Motor neuron (in vitro differentiated cells): ENCODE results near the gene MAPK12. TPM values are rescaled to one million over a fixed set of nuclear protein-coding genes. Genes with fewer than 3 reads are reported as not detected.

Experiments used
- ATAC-seq, 8 experiments: fragments of 200-7000 bp; cut with Tn5 transposase; replicated peaks in 6 of 8; 2 replicates each; pipeline ENCODE4 v1.8.0; 2021; ENCODE audit warnings: mild to moderate bottlenecking in 8 of 8, moderate library complexity in 8 of 8
- H3K27ac ChIP-seq, 2 donors: fragments of 250-450 bp; sonication (Bioruptor Pico); 2 replicates each; pipeline ENCODE4 v1.9.0; 2021; ENCODE audit warnings: antibody characterized with exemption in 2 of 2, mild to moderate bottlenecking in 2 of 2, moderate library complexity in 1 of 2
- H3K4me1 ChIP-seq, 2 donors: fragments of 250-450 bp; sonication (Bioruptor Pico); replicated peaks in 1 of 2; 2 replicates each; pipeline ENCODE4 v1.6.1; 2021; ENCODE audit warnings: antibody characterized with exemption in 2 of 2, mild to moderate bottlenecking in 2 of 2, moderate library complexity in 1 of 2
- H3K4me3 ChIP-seq, 5 donors: fragments of 250-450 bp; sonication (Bioruptor Pico); 2 replicates each; pipeline ENCODE4 v1.9.0; 2021; ENCODE audit warnings: antibody characterized with exemption in 5 of 5, mild to moderate bottlenecking in 5 of 5, moderate library complexity in 4 of 5
- WGBS, 10 experiments: fragments of 450-650 bp; shearing (Covaris generic); methylation state at CpG; one replicate each; pipeline ENCODE4 v1.0.0; 2022; 5-methylcytosine and 5-hydroxymethylcytosine counted together
- in situ Hi-C, 9 experiments: fragments of 400-800 bp; cut with MboI; loops; one replicate each; pipeline ENCODE4 v1.15.0; 2021; ENCODE audit warnings: low sequenced_read_pairs in 9 of 9, low pct_unique_long_range_greater_than_20kb in 2 of 9; ENCODE audit not compliant: unreplicated experiment in 9 of 9
- total RNA-seq, 8 experiments: library from RNA; unstranded; fragments of 300-600 nt; gene quantifications; 2 replicates each; pipeline versions ENCODE4 v1.2.3 to v1.2.4, GENCODE V29; 2022

The MAPK12 gene
- total RNA-seq, 8 experiments from 2014 or later, result 8.8 to 34.7 (median 22.7) TPM

DNA sequence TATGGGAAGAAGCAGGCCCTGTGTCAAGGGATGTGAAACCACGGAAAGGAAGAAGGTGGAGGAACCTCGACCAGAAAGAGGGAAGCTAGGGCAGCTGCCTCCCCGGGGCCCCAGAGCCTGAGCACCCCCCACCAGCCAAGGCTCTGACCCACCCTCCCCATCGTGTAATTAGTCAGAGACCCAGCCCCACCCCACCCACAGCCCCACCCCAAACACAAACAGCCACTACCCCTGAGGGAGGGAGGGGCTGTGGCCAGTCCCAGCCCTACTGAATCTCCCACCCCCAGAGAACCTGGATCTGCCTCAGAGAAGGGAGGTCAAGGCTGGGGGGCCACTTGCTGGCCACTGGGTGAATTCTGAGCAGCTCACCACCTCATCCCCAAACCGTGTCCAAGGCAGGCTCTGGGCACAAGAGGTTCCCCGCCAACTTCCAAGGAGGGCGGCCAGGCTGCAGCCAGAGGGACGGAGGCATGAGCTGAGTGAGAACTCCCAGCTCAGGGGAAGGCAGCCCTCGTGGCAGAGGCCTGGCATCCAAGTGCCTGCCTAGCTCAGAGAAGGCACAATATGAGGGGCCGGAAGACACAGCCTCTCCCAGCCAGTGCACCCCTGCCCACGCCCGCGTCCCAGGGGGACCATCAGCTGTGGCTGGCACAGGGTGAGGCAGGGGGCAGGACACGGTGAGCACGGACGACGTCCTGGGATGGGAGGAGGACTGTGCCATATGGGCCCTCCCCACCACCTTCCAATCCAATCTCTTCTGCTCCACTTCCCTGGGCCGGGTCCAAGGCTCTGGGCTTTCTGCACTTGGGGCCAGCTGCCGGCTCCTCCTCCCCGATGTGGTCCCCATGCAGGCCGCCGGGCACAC lies 43.3 kb upstream of the MAPK12 start:
- Histone ChIP-seq H3K27ac (no peak overlapping the region), H3K4me1 (peaks cover 76 to 77% of the 10 kb centered on the region in 2 donors), H3K4me3 (peak overlapping the region in 2 of 5 donors; percentile 74 to 82)
- in situ Hi-C loops, result no loop called here
- 23 to 90% (median 90%) methylated on average over 2 to 15 of the region's 22 CpGs; no CpG with 5 or more reads in 7 of the 10 experiments for WGBS, 10 experiments
- peak in 3 of 8 experiments; percentile 0 to 3 (median 3) for ATAC-seq

DNA sequence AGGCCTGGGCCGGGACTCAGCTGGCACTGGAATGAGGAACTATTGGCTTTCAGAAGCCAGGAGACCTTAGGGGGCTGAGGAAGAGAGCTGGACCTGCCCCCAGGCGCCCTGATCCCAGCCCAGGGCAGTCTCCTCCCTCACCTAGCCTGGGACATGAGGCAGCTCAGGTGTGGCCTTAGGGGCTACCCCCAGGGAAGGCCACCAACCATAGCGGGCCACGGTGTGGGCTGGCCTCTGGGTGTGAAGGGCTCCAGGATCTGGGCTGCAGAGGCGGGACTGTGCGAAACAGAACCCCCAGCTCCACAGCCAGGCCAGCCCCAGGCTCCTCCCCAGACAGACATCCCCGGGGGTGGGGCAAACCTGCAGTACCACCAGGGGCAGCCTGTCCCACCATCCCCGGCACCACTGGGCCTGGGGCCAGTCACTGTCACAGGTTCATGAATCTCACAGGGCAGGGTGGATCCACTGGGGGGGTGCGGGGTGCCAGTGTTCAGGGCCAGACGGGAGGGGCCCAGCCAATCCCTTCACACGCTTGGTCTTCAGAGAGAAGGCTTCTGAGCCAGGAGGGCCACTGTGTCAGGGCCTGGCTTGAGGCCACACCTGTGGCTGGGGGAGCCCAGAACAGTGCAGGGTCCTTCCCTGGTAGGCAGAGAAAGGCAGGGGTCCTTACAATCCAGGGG lies 42.5 kb upstream of the MAPK12 start:
- Histone ChIP-seq H3K4me1 (peaks cover 76 to 77% of the 10 kb centered on the region in 2 donors), H3K27ac (no peak overlapping the region), H3K4me3 (no peak overlapping the region)
- in situ Hi-C loops, result no loop called here
- WGBS, 10 experiments, result 0 to 40% methylated on average over 1 of the region's 11 CpGs; no CpG with 5 or more reads in 8 of the 10 experiments
- peak in 2 of 8 experiments; percentile 1 to 10 for ATAC-seq

DNA sequence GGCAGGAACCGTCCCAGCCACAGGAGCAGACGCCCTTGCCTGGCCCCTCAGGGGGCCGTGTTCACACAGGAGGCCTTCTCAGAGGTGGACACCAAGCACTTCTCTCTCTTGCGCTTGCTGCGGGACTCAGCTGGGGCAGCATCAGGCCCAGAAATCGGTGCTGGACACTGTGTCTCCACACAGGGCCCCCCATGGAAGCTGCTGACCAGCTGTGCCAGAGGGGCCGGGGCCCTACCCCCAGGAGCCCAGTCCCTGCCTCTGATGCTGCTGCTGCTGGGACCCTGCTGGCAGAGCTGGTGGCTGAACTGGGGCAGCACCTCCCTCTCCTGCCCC lies 42.0 kb upstream of the MAPK12 start:
- peaks cover 75 to 76% of the 10 kb centered on the region in 2 donors for H3K4me1 ChIP-seq
- no peak overlapping the region for H3K4me3 ChIP-seq

DNA sequence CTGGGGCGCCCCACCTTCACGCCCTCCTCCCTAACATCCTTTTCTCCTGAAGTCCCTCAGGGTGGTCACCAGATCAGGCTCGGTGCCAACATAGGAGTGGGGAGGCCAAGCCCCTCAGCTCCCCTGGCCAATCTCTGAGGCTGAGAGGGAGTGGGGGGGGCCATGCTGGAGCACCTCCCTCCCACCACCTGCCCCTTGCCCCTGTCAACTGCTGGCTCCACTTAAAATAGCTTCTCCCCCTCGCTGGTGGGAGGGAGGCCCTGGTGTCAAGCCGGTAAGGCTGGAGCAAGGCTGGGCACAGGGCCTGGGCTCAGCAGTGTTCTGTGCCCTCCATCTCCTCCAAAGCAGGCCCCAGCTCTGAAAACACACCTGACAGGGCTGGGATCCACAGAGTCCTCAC lies 41.1 kb upstream of the MAPK12 start:
- Histone ChIP-seq H3K27ac (no peak overlapping the region), H3K4me1 (peaks cover 67 to 69% of the 10 kb centered on the region in 2 donors), H3K4me3 (no peak overlapping the region)
- in situ Hi-C loops, result no loop called here
- 60% methylated on average over 1 of the region's 5 CpGs; no CpG with 5 or more reads in 9 of the 10 experiments for WGBS, 10 experiments
- ATAC-seq, result no peak

More for the DNA sequence above, 42.0 kb upstream of the MAPK12 start:
- no peak overlapping the region for H3K27ac ChIP-seq
- no peak for ATAC-seq
- 56 to 92% (median 90%) methylated on average over 2 to 5 of the region's 7 CpGs; no CpG with 5 or more reads in 7 of the 10 experiments for WGBS, 10 experiments
- in situ Hi-C loops, result no loop called here

DNA sequence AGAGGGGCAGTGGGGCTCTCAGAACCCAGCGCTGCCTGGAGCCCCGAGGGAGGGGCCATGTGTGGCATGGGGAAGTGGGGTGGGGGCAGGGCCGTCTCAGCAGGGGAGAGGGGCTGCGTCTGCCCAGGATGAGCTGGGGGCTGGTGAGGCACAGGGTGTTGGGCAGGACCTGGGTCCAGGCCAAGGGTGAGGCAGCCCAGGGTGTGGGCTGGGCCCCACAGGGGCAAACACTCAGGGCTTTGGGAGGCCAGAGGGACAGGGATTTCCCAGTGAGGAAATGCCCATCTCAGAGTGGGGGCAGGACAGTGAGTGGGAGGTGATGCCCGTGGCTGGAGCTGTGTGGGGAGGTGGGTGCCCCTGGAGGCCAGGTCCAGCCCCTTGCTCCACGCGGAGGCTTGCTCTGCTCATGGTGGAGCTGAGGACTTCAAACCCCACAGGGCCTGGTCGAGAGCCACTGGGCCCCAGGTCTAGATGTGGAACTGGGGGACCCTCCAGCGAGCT lies 40.6 kb upstream of the MAPK12 start:
- in situ Hi-C loops, result no loop called here

DNA sequence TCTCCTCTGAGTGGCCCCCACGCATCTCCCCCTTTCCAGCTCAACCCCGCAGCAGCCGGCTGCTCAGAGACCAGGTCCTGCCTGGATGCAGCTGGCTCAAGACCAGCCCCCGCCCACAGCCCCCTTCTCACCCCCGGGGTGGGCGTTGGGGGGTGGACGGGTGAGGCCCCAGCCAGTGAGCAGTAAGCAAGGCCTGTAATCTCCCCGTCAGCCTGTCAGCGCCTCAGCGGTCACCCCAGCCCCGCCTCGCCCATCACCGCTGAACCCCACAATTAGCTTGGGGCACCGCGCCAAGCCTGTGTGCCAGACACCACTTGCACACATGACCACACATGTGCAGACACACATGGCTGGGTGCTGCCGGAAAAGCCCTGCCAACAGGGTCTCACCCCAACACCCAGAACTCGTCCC lies 40.1 kb upstream of the MAPK12 start:
- Histone ChIP-seq H3K4me3 (no peak overlapping the region), H3K4me1 (peaks cover 67 to 69% of the 10 kb centered on the region in 2 donors), H3K27ac (peak overlapping the region in 1 of 2 donors; percentile 24)
- in situ Hi-C loops, result no loop called here
- ATAC-seq, result peak in 5 of 8 experiments; percentile 12 to 39 (median 16)
- 90 to 100% methylated on average over 2 of the region's 17 CpGs; no CpG with 5 or more reads in 8 of the 10 experiments for WGBS, 10 experiments

More for the DNA sequence above, 40.6 kb upstream of the MAPK12 start:
- Histone ChIP-seq H3K4me3 (no peak overlapping the region), H3K4me1 (peaks cover 67 to 69% of the 10 kb centered on the region in 2 donors), H3K27ac (no peak overlapping the region)
- 0% methylated on average over 1 of the region's 9 CpGs; no CpG with 5 or more reads in 9 of the 10 experiments for WGBS, 10 experiments
- ATAC-seq, result peak in 3 of 8 experiments; percentile 2 to 3 (median 3)

DNA sequence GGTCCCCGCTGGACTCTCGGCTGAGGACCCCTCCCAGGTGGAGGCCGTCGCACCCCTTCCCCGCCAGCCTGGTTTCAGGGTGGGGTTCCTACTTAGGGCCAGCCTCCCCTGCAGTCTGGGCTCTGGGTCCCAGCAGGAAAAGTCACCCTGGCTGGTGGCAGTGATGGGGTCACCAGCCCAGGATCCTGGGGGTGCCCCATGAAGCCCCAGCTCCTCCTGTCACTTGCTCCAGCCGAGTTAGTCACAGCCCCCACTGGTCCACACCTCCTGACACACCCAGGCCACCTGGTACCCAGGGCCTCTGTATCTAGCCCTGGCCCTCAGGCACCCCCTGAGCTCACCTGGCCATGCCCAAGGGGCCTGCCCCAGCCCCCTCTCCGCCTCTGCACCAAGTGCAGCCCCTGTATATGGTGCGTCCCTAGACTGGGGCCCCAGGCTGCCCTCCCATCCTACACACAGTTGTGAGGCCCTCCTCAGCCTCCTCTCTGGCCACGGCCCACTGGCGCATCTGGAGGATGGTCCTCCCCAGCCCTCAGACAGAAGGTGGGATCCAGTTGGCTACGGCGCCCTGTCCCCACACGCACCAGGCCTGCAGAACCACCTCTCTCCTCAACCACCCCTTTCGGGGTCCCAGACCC lies 39.3 kb upstream of the MAPK12 start:
- H3K27ac ChIP-seq, result peak overlapping the region in 1 of 2 donors; percentile 26
- H3K4me1 ChIP-seq, result peaks cover 66 to 69% of the 10 kb centered on the region in 2 donors
- peak overlapping the region in 2 of 5 donors; percentile 7 to 24 for H3K4me3 ChIP-seq
- ATAC-seq, result peak in 3 of 8 experiments; percentile 0 to 6 (median 0)
- WGBS, 10 experiments, result 100% methylated on average over 1 of the region's 14 CpGs; no CpG with 5 or more reads in 9 of the 10 experiments
- in situ Hi-C loops, result no loop called here

DNA sequence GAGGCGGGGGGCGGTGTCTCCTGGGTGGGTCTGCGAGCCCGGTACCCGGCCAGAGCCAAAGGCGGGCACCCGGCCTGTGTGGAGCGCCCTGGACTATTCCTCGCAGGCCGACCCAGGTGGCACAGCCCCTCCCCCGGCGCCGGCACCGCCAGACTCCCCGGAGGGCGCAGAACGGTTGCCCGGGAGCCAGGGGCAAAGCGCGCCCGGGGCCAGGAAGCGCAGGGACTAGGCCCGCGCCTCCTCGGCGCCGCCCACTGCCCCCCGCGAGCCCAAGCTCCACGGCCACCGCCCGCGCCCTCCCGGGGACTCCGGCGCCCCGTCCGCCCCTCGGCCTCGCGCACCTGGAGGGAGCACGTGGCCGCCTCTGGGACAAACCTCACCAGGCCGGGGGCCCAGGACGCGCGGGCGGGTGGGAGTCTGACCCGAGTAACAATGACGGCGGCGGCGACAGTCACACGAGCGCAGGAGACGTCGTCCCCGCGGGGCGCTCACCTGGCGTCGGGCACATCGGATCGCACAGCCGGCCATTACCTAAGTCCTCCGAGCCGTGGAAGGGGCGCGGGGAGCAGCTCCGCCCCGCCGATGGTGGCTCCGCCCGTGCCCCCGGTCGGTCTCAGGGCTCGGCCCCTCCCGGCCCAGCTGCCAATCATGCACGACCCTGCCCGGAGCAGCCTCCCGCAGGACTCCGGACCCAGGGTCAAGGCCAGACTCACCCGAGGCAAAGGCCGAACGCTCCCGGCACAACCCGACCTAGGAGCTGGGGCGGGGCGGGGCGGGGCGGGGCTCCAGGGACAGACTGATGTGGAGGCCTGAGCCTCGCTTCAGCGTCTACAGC lies 38.5 kb upstream of the MAPK12 start:
- in situ Hi-C loops, result no loop called here
- peak in 7 of 8 experiments; percentile 6 to 38 (median 22) for ATAC-seq
- 0 to 20% methylated on average over 1 of the region's 93 CpGs; no CpG with 5 or more reads in 8 of the 10 experiments for WGBS, 10 experiments
- H3K4me1 ChIP-seq, result peaks cover 59 to 61% of the 10 kb centered on the region in 2 donors
- peak overlapping the region; percentile 3 to 27 (median 24) for H3K4me3 ChIP-seq
- H3K27ac ChIP-seq, result peak overlapping the region in 1 of 2 donors; percentile 26

DNA sequence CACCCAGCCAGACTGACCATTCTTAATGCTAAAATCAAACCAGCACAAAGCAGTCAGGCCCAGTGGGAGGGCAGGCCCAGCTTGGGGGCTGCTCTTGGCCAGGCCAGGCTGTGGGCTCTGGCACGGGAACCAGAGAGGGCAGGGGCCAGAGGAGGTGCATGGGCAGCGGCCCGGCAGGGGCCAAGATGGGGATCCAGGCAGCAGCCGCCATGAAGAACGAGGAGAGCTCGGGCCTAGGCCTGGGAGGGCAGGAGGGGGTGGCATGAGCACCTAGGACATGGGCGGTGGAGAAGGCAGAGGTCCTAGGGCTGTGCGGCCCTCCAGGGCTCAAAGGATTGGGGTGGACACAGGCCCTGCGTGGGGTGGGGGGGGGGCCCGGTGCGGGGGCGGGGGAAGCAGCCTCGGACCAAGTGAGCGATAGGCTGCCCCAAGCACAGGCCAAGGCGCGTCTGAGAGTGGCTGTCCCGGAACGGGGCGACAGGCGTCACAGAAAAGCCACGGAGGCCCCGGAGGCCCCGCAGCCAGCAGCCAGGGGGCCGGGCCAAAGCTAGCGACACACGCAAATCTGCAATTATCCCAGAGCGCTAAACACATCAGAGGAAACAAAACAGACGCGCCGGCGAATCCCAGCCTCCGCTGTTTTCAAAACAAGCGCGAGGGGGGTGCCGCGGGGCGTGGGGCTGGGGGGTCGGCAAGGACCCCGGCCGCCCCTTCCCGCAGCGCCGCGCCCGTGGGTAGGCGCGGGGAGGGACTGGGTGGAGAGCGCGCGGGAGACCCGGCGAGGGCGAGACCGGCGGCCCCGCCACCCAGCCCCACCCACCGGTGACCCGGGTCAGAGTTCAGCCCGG lies 37.7 kb upstream of the MAPK12 start:
- Histone ChIP-seq H3K4me3 (peak overlapping the region; percentile 3 to 27 (median 24)), H3K27ac (peak overlapping the region in 1 of 2 donors; percentile 42), H3K4me1 (peaks cover 51 to 55% of the 10 kb centered on the region in 2 donors)
- peak in 7 of 8 experiments; percentile 2 to 38 (median 29) for ATAC-seq
- in situ Hi-C loops, result no loop called here
- WGBS, 10 experiments, result 100% methylated on average over 1 of the region's 59 CpGs; no CpG with 5 or more reads in 9 of the 10 experiments

DNA sequence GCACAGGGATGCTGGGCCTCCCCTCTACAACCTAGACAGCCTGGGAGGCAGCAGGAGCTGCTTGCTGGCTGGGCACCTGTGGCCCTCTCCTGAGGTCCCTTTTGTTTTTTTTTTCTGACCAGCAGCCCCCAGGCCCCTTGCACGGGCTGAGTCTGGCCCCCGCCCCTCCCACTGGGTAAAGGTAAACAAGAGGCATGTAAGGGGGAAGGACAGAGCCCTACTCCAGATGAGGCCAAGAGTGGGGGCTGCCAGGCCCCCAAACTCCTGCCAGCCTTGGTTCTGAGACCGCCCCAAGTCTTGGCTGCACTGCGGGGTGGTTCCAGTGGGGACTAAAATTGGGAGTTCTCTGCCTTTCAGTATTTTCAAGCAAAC lies 36.8 kb upstream of the MAPK12 start:
- in situ Hi-C loops, result no loop called here
- WGBS, 10 experiments, result no CpG with 5 or more reads among the region's 4 CpGs
- Histone ChIP-seq H3K4me1 (peaks cover 42 to 49% of the 10 kb centered on the region in 2 donors), H3K4me3 (no peak overlapping the region), H3K27ac (no peak overlapping the region)
- no peak for ATAC-seq

DNA sequence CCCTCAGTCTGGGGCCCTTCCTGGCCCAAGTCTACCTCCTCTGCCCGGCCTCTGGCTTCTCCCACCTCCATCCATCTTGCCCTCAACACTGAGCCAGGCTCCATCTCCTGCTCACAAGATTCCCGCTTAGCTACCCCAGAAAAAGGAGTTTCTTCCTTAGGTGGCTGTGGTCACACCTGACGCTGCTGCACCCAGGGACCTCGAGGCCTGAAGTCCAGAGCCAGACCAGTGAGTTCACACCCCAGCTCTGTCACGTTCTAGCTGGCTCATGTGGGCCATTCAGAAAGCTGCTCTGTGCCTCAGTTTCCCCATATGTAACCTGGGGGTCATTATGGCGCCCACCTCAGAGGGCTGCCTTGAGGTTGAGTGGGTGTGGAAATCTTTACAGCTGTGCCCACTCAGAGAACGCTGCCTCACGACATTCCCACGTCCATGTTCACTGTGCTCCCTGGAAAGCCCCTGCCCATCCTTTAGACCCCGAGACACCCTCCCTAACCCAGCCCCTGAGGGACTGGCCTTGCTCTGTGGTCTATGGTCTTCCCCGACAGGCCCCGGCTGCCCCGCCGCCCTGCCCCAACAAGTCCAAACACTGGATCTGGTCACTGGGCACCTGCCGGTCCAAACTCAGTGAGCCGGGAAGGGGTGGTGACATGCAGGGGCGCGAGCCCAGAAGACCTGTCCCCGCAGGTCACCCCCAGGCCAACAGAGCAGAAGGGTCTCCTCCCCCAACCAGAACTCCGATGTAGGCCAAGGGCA lies 36.2 kb upstream of the MAPK12 start:
- in situ Hi-C loops, result no loop called here
- Histone ChIP-seq H3K27ac (no peak overlapping the region), H3K4me3 (no peak overlapping the region), H3K4me1 (peaks cover 38 to 50% of the 10 kb centered on the region in 2 donors)
- WGBS, 10 experiments, result 90 to 100% methylated on average over 1 to 5 of the region's 20 CpGs; no CpG with 5 or more reads in 8 of the 10 experiments
- no peak for ATAC-seq
